HCT116 (cell line): Measurements from ENCODE around the gene FRMPD4. TPM values are rescaled to one million over a fixed set of nuclear protein-coding genes. Genes with fewer than 3 reads are reported as not detected.

Experiments
- ATAC-seq: fragments of 200-7000 bp; cut with Tn5 transposase; 2 replicates; pipeline ENCODE4 v1.9.1; 2020; ENCODE audit warnings: mild to moderate bottlenecking, moderate library complexity
- BruUV-seq: library from RNA; stranded (reverse); fragments of 400-500 nt; replicated peaks from 2 replicates; lab custom pipeline; 2021; lab: Mats Ljungman, UMichigan
- CTCF ChIA-PET: fragments of 300-600 bp; sonication (Branson Sonifier 250); formaldehyde crosslinking; loops from one replicate; lab custom pipeline; 2021; ENCODE audit warnings: antibody characterized with exemption; lab: Charles Lee
- POLR2A ChIA-PET: fragments of 300-600, 350-600 bp; sonication (Branson Sonifier 250); formaldehyde crosslinking; loops from one replicate; lab custom pipeline; 2021; ENCODE audit warnings: antibody characterized with exemption; lab: Charles Lee
- RAD21 ChIA-PET, 2 experiments: fragments of 300-600 bp; sonication (Branson Sonifier 250); formaldehyde crosslinking; loops; one replicate each; lab custom pipeline; 2023; ENCODE audit warnings: low total read pairs in 2 of 2; ENCODE audit not compliant: uncharacterized antibody in 2 of 2, unreplicated experiment in 2 of 2, low non-redundant PET in 1 of 2; lab: Charles Lee
- DNase-seq: peaks from one replicate; pipeline ENCODE4 v3.0.0-alpha.2; 2010; ENCODE audit warnings: low read depth, low spot score
- H2AFZ ChIP-seq: fragments of 200-600 bp; shearing (Covaris generic), sonication (generic); 2 replicates; pipeline ENCODE4 v1.6.1; 2017; ENCODE audit warnings: low read depth, mixed run types, mixed read lengths, antibody characterized with exemption, low read length; ENCODE audit not compliant: poor library complexity, severe bottlenecking
- H3K27ac ChIP-seq: 2 replicates; pipeline ENCODE4 v1.5.1; 2012; ENCODE audit warnings: low read depth, low read length
- H3K27me3 ChIP-seq: fragments of 200-600 bp; sonication (generic); 2 replicates; pipeline ENCODE4 v1.6.1; 2016; ENCODE audit warnings: mixed run types, low read length, mixed read lengths; ENCODE audit not compliant: insufficient read depth
- H3K36me3 ChIP-seq, 2 experiments: fragments of 200-500 bp in 1 of 2; fragments of 200-600 bp in 1 of 2; sonication (Bioruptor generic) in 1 of 2; sonication (generic) in 1 of 2; 2 replicates each; pipeline versions ENCODE4 v1.5.1 to v1.6.1; 2014 to 2016; ENCODE audit warnings: low read length in 2 of 2, inconsistent platforms in 1 of 2, mixed read lengths in 1 of 2, mixed run types in 1 of 2; ENCODE audit not compliant: insufficient read depth in 2 of 2, control insufficient read depth in 1 of 2
- H3K4me1 ChIP-seq, 2 experiments: fragments of 200-600 bp in 1 of 2; sonication (generic) in 1 of 2; 2 replicates each; pipeline versions ENCODE4 v1.5.1 to v1.6.1; 2012 to 2017; ENCODE audit warnings: low read length in 2 of 2, inconsistent platforms in 1 of 2, mild to moderate bottlenecking in 1 of 2, mixed read lengths in 1 of 2, mixed run types in 1 of 2, moderate library complexity in 1 of 2; ENCODE audit not compliant: insufficient read depth in 2 of 2, control insufficient read depth in 1 of 2
- H3K4me2 ChIP-seq: fragments of 200-600 bp; sonication (generic); 2 replicates; pipeline ENCODE4 v1.6.1; 2017; ENCODE audit warnings: mixed run types, low read length, mixed read lengths
- H3K4me3 ChIP-seq, 2 experiments: fragments of 200-600 bp in 1 of 2; sonication (generic) in 1 of 2; replicated peaks in 1 of 2; 2 replicates each; pipeline ENCODE4 v1.5.1; 2011 to 2016; ENCODE audit warnings: low read length in 2 of 2, control low read depth in 1 of 2, low read depth in 1 of 2, mild to moderate bottlenecking in 1 of 2, mixed read lengths in 1 of 2, mixed run types in 1 of 2
- H3K79me2 ChIP-seq: fragments of 200-600 bp; sonication (generic); 2 replicates; pipeline ENCODE4 v1.6.1; 2017; ENCODE audit warnings: mild to moderate bottlenecking, mixed run types, low read length, moderate library complexity, mixed read lengths; ENCODE audit not compliant: insufficient read depth
- H3K9ac ChIP-seq: fragments of 200-600 bp; sonication (generic); 2 replicates; pipeline ENCODE4 v1.6.1; 2016; ENCODE audit warnings: low read length, mixed read lengths
- H3K9me2 ChIP-seq: fragments of 200-600 bp; sonication (generic), shearing (Covaris generic); 2 replicates; pipeline ENCODE4 v1.6.1; 2017; ENCODE audit warnings: mixed run types, mild to moderate bottlenecking, moderate library complexity; ENCODE audit not compliant: insufficient read depth
- H3K9me3 ChIP-seq, 2 experiments: fragments of 200-500 bp in 1 of 2; fragments of 200-600 bp in 1 of 2; sonication (Bioruptor generic) in 1 of 2; sonication (generic) in 1 of 2; 2 replicates each; pipeline ENCODE4 v1.6.1; 2014 to 2017; ENCODE audit warnings: low read length in 2 of 2, mixed read lengths in 2 of 2, inconsistent platforms in 1 of 2, low read depth in 1 of 2, mild to moderate bottlenecking in 1 of 2, mixed run types in 1 of 2, moderate library complexity in 1 of 2; ENCODE audit not compliant: control insufficient read depth in 1 of 2, insufficient read depth in 1 of 2
- H4K20me1 ChIP-seq: fragments of 200-600 bp; sonication (generic), shearing (Covaris generic); 2 replicates; pipeline ENCODE4 v1.6.1; 2017; ENCODE audit warnings: mixed run types, mild to moderate bottlenecking, moderate library complexity; ENCODE audit not compliant: insufficient read depth
- CBX3 ChIP-seq: IDR thresholded peaks from 2 replicates; pipeline ENCODE4 v1.6.1; 2012; ENCODE audit warnings: low read depth
- CEBPB ChIP-seq: IDR thresholded peaks from 2 replicates; pipeline ENCODE4 v1.6.1; 2012; ENCODE audit warnings: low read depth
- ELF1 ChIP-seq: IDR thresholded peaks from 2 replicates; pipeline ENCODE4 v1.6.1; 2012; ENCODE audit warnings: low read depth, borderline replicate concordance
- EZH2 ChIP-seq: fragments of 200-600 bp; sonication (generic); IDR thresholded peaks from 2 replicates; pipeline ENCODE4 v1.6.1; 2017; ENCODE audit warnings: antibody characterized with exemption, mixed run types
- EZH2phosphoT487 ChIP-seq: fragments of 200-600 bp; IDR thresholded peaks from 2 replicates; pipeline ENCODE4 v1.6.1; 2018; ENCODE audit warnings: antibody characterized with exemption, borderline replicate concordance
- JUND ChIP-seq: IDR thresholded peaks from 2 replicates; pipeline ENCODE4 v1.6.1; 2012
- POLR2A ChIP-seq: IDR thresholded peaks from 2 replicates; pipeline ENCODE4 v1.7.0; 2011; ENCODE audit warnings: borderline replicate concordance; ENCODE audit not compliant: insufficient read depth, insufficient read length; ENCODE audit errors: extremely low read depth
- RAD21 ChIP-seq: IDR thresholded peaks from 2 replicates; pipeline ENCODE4 v1.6.1; 2012; ENCODE audit warnings: low read depth, mild to moderate bottlenecking
- SP1 ChIP-seq: IDR thresholded peaks from 2 replicates; pipeline ENCODE4 v1.6.1; 2012; ENCODE audit warnings: low read depth
- intact Hi-C: fragments of 100-400 bp; cut with micrococcal nuclease; formaldehyde crosslinking; loops from 2 replicates; pipeline ENCODE4 v1.10.0; 2022
- total RNA-seq: library from RNA; stranded (reverse); gene quantifications from one replicate; pipeline ENCODE4 v1.2.1, GENCODE V29; 2021; ENCODE audit not compliant: unreplicated experiment
- TF ChIP-seq, protein P1 (sequence below): IDR thresholded peaks from 2 replicates; pipeline ENCODE4 v1.6.1; 2012; ENCODE audit warnings: low read depth
- TF ChIP-seq, protein P2 (sequence below): IDR thresholded peaks from 2 replicates; pipeline ENCODE4 v1.6.1; 2012
- TF ChIP-seq, protein P3 (sequence below): IDR thresholded peaks from 2 replicates; pipeline ENCODE4 v1.6.1; 2011; ENCODE audit warnings: mild to moderate bottlenecking, low read length, moderate library complexity; ENCODE audit not compliant: insufficient replicate concordance; ENCODE audit errors: extremely low read depth

The FRMPD4 gene
- total RNA-seq, 1 experiment from 2014 or later = not detected

DNA sequence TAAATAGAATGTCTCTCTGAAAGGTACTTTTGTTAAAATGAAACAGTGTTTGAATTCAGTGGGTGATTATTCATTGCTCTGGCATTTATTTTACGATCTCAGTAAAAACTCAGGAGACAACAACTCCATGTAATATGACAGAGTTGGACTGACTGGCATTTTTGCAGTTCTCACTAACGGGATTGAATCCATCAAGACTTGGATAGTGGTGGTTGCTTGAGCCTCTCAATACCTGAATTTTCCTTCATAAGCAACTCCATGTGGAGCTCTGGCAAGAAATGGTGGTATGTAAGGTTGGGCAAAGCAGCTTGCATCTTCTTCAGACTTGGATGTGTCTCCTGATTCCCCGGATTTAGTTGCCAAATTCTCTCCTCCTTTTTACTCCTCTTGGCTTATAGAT, 72.7 kb downstream of the FRMPD4 start:
- POLR2A ChIA-PET = no interaction called here
- Histone ChIP-seq H3K9me3 (no peaks in the 10 kb centered on the region), H3K36me3 (no peaks in the 10 kb centered on the region), H3K4me2 (no peak overlapping the region), H3K4me1 (no peaks in the 10 kb centered on the region), H3K79me2 (no peaks in the 10 kb centered on the region), H4K20me1 (no peaks in the 10 kb centered on the region), H2AFZ (no peak overlapping the region), H3K27me3 (no peaks in the 10 kb centered on the region), H3K4me3 (no peak overlapping the region), H3K9ac (no peak overlapping the region), H3K27ac (no peak overlapping the region), H3K9me2 (no peaks in the 10 kb centered on the region)
- TF ChIP-seq CBX3 = no peak
- TF ChIP-seq EZH2phosphoT487 = no peak
- TF ChIP-seq JUND = no peak
- no peak for TF ChIP-seq POLR2A
- TF ChIP-seq EZH2 = no peak
- TF ChIP-seq SP1 = no peak
- TF ChIP-seq, protein P1, sequence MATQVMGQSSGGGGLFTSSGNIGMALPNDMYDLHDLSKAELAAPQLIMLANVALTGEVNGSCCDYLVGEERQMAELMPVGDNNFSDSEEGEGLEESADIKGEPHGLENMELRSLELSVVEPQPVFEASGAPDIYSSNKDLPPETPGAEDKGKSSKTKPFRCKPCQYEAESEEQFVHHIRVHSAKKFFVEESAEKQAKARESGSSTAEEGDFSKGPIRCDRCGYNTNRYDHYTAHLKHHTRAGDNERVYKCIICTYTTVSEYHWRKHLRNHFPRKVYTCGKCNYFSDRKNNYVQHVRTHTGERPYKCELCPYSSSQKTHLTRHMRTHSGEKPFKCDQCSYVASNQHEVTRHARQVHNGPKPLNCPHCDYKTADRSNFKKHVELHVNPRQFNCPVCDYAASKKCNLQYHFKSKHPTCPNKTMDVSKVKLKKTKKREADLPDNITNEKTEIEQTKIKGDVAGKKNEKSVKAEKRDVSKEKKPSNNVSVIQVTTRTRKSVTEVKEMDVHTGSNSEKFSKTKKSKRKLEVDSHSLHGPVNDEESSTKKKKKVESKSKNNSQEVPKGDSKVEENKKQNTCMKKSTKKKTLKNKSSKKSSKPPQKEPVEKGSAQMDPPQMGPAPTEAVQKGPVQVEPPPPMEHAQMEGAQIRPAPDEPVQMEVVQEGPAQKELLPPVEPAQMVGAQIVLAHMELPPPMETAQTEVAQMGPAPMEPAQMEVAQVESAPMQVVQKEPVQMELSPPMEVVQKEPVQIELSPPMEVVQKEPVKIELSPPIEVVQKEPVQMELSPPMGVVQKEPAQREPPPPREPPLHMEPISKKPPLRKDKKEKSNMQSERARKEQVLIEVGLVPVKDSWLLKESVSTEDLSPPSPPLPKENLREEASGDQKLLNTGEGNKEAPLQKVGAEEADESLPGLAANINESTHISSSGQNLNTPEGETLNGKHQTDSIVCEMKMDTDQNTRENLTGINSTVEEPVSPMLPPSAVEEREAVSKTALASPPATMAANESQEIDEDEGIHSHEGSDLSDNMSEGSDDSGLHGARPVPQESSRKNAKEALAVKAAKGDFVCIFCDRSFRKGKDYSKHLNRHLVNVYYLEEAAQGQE = no peak
- TF ChIP-seq RAD21 = no peak
- TF ChIP-seq ELF1 = no peak
- TF ChIP-seq CEBPB = no peak
- TF ChIP-seq, protein P2, sequence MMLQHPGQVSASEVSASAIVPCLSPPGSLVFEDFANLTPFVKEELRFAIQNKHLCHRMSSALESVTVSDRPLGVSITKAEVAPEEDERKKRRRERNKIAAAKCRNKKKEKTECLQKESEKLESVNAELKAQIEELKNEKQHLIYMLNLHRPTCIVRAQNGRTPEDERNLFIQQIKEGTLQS = no peak
- TF ChIP-seq, protein P3, sequence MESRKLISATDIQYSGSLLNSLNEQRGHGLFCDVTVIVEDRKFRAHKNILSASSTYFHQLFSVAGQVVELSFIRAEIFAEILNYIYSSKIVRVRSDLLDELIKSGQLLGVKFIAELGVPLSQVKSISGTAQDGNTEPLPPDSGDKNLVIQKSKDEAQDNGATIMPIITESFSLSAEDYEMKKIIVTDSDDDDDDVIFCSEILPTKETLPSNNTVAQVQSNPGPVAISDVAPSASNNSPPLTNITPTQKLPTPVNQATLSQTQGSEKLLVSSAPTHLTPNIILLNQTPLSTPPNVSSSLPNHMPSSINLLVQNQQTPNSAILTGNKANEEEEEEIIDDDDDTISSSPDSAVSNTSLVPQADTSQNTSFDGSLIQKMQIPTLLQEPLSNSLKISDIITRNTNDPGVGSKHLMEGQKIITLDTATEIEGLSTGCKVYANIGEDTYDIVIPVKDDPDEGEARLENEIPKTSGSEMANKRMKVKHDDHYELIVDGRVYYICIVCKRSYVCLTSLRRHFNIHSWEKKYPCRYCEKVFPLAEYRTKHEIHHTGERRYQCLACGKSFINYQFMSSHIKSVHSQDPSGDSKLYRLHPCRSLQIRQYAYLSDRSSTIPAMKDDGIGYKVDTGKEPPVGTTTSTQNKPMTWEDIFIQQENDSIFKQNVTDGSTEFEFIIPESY = no peak
- ATAC-seq = no peak
- no peak for DNase-seq
- CTCF ChIA-PET = no interaction called here
- no TSS peak for BruUV-seq
- RAD21 ChIA-PET = no interaction called here
- intact Hi-C loops = no loop called here
